Activated CD8-positive, alpha-beta T cell treated with anti-CD3 and anti-CD28 coated beads for 36 hours (primary cell): ENCODE results near the gene RASL11A. TPM values are rescaled to one million over a fixed set of nuclear protein-coding genes. Genes with fewer than 3 reads are reported as not detected.

Experiments
- ATAC-seq: fragments of 200-7000 bp; cut with Tn5 transposase; one replicate; pipeline ENCODE4 v1.10.0; 2021; ENCODE audit warnings: mild to moderate bottlenecking, moderate library complexity
- CTCF ChIA-PET: fragments of 350-600 bp; sonication (Branson Sonifier 250); formaldehyde crosslinking; loops from one replicate; lab custom pipeline; 2021; ENCODE audit warnings: antibody characterized with exemption; lab: Charles Lee
- POLR2A ChIA-PET: fragments of 350-600 bp; sonication (Branson Sonifier 250); formaldehyde crosslinking; loops from one replicate; lab custom pipeline; 2021; ENCODE audit warnings: antibody characterized with exemption; lab: Charles Lee
- DNase-seq: peaks from one replicate; pipeline ENCODE4 v3.0.0-alpha.2; 2020
- H3K27ac Mint-ChIP-seq: one replicate; pipeline ENCODE4 v1.8.0; 2021; ENCODE audit warnings: mild to moderate bottlenecking, mixed read lengths
- H3K27me3 Mint-ChIP-seq: one replicate; pipeline ENCODE4 v1.8.0; 2021; ENCODE audit warnings: mixed read lengths
- H3K36me3 Mint-ChIP-seq: one replicate; pipeline ENCODE4 v1.8.0; 2021; ENCODE audit warnings: low read depth, mixed read lengths
- H3K4me1 Mint-ChIP-seq: one replicate; pipeline ENCODE4 v1.8.0; 2021; ENCODE audit warnings: low read depth, mixed read lengths
- H3K4me3 Mint-ChIP-seq: one replicate; pipeline ENCODE4 v1.8.0; 2021; ENCODE audit warnings: mild to moderate bottlenecking, moderate library complexity, mixed read lengths
- H3K9me3 Mint-ChIP-seq: one replicate; pipeline ENCODE4 v1.8.0; 2021; ENCODE audit warnings: mixed read lengths
- intact Hi-C: fragments of 100-400 bp; cut with micrococcal nuclease; formaldehyde crosslinking; loops from one replicate; pipeline ENCODE4 v1.10.0; 2022
- total RNA-seq, 2 experiments: library from RNA; stranded (reverse); gene quantifications; one replicate each; pipeline ENCODE4 v1.2.3, GENCODE V29; 2021
- TF ChIP-seq, protein P1 (sequence below): fragments of 200-600 bp; IDR thresholded peaks from one replicate; pipeline ENCODE4 v1.8.0; 2022; ENCODE audit warnings: antibody characterized with exemption, mild to moderate bottlenecking

The RASL11A gene
- total RNA-seq, 2 experiments from 2014 or later = 2.7 to 3.1 TPM

DNA sequence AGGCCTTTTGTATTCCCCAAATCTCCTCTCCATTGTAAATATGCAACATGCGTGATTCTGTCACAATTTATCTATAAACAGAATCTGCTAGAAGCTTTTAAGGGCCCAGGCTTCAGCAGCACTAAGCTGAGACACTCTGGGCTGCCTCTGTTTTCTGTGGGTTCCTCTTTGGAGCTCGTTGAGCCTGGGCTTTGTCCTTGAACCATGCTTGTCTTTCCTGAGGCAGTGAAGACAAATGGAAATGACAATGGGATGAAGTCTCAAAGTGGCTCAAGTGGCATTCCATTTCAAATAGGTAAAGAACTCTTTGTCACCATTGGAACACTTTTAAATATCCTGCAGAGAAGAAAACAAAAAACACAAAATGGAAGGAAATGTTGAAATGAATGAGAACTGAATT lies 40.3 kb downstream of the RASL11A start:
- Mint-ChIP-seq H3K27ac (no peak overlapping the region), H3K4me1 (peaks cover 11% of the 10 kb centered on the region), H3K36me3 (no peaks in the 10 kb centered on the region), H3K4me3 (no peak overlapping the region), H3K27me3 (no peaks in the 10 kb centered on the region), H3K9me3 (no peaks in the 10 kb centered on the region)
- no peak for ATAC-seq
- no peak for DNase-seq
- CTCF ChIA-PET = no interaction called here
- intact Hi-C loops = no loop called here
- TF ChIP-seq, protein P1, sequence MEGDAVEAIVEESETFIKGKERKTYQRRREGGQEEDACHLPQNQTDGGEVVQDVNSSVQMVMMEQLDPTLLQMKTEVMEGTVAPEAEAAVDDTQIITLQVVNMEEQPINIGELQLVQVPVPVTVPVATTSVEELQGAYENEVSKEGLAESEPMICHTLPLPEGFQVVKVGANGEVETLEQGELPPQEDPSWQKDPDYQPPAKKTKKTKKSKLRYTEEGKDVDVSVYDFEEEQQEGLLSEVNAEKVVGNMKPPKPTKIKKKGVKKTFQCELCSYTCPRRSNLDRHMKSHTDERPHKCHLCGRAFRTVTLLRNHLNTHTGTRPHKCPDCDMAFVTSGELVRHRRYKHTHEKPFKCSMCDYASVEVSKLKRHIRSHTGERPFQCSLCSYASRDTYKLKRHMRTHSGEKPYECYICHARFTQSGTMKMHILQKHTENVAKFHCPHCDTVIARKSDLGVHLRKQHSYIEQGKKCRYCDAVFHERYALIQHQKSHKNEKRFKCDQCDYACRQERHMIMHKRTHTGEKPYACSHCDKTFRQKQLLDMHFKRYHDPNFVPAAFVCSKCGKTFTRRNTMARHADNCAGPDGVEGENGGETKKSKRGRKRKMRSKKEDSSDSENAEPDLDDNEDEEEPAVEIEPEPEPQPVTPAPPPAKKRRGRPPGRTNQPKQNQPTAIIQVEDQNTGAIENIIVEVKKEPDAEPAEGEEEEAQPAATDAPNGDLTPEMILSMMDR = no peak
- POLR2A ChIA-PET = interaction anchor here (0.6 kb wide), 1 partner anchor 48 kb away, joined by 3 read pairs; no protein-coding TSS in a partner anchor

GRCh38 chr13:27311518-27312210 lies 41.0 kb downstream of the RASL11A start:
- TF ChIP-seq, protein P1 = no peak
- Mint-ChIP-seq H3K27me3 (peaks cover 6% of the 10 kb centered on the region), H3K4me3 (no peak overlapping the region), H3K27ac (no peak overlapping the region), H3K4me1 (peaks cover 4% of the 10 kb centered on the region), H3K36me3 (no peaks in the 10 kb centered on the region), H3K9me3 (no peaks in the 10 kb centered on the region)
- ATAC-seq = no peak
- no peak for DNase-seq
- ChIA-PET POLR2A (interaction anchor here (0.6 kb wide), 1 partner anchor 47 kb away, joined by 3 read pairs; no protein-coding TSS in a partner anchor), CTCF (interaction anchor here (1.8 kb wide), 1 partner anchor 28 kb away, joined by 5 read pairs; no protein-coding TSS in a partner anchor)
- intact Hi-C loops = no loop called here

DNA sequence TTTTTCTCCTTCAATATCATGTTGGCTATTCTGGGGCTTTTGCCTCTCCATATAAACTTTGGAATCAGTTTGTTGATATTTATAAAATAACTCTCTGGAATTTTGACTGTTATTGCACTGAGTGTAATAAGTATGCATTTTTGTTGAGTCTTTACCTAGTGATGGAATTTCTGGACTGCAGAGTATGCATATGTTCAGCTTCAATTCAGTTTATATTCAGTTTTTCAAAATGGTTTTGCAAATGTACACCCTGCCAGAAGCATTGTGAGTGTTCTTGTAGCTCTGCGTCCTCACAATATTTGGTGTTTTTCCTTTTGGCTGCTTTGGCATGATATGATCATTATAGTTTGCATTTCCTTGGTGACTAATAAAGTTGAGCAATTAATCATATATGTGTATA lies 43.1 kb downstream of the RASL11A start:
- intact Hi-C loops = no loop called here
- DNase-seq (no peak), ATAC-seq (no peak)
- peaks cover 3% of the 10 kb centered on the region for H3K4me1 Mint-ChIP-seq
- no peak overlapping the region for H3K27ac Mint-ChIP-seq
- POLR2A ChIA-PET = no interaction called here
- TF ChIP-seq, protein P1 = no peak
- H3K27me3 Mint-ChIP-seq = peaks cover 8% of the 10 kb centered on the region
- CTCF ChIA-PET = interaction anchor here (1.4 kb wide), 1 partner anchor 328 kb away, joined by 4 read pairs; no protein-coding TSS in a partner anchor
- H3K9me3 Mint-ChIP-seq = no peaks in the 10 kb centered on the region
- H3K4me3 Mint-ChIP-seq = no peak overlapping the region
- no peaks in the 10 kb centered on the region for H3K36me3 Mint-ChIP-seq

DNA sequence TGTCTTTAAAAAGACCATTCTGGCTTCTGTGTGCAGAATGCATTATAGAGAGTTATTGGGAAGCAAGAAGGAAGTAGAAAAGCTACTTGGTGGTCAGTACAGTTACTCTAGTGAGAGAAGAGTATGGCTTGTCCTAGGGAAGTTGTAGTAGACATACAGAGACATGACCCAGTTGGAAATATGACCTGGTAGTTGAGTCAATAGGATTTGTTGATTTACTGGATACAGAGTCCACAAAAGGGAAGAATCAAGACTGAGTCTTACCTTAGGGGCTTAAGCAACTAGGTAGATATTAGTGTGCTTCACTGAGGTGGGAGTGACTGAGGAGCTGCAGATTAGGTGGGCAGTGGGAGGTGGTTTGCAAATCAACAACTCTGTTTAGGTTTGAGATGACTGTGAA lies 48.8 kb downstream of the RASL11A start:
- TF ChIP-seq, protein P1 = no peak
- H3K27me3 Mint-ChIP-seq = peaks cover 13% of the 10 kb centered on the region
- H3K4me3 Mint-ChIP-seq = no peak overlapping the region
- ChIA-PET CTCF (interaction anchor here (1.6 kb wide), 1 partner anchor 43 kb away, joined by 7 read pairs; no protein-coding TSS in a partner anchor), POLR2A (no interaction called here)
- ATAC-seq = no peak
- H3K36me3 Mint-ChIP-seq = no peaks in the 10 kb centered on the region
- no peak overlapping the region for H3K27ac Mint-ChIP-seq
- peaks cover 16% of the 10 kb centered on the region for H3K4me1 Mint-ChIP-seq
- DNase-seq = no peak
- intact Hi-C loops = no loop called here
- no peaks in the 10 kb centered on the region for H3K9me3 Mint-ChIP-seq
